Right lobe of liver (tissue), 4 donors: ENCODE results near the gene LYRM9.

ENCODE experiments used
- POLR2A ChIP-seq: fragments of 450-650 bp; IDR thresholded peaks from one replicate; pipeline ENCODE4 v1.6.1; 2017; ENCODE audit warnings: antibody characterized with exemption, mild to moderate bottlenecking
- TF ChIP-seq, protein P1 (sequence below), 4 donors: fragments of 200-600 bp in 3 of 4; fragments of 450-650 bp in 1 of 4; IDR thresholded peaks; one replicate each; pipeline versions ENCODE4 v1.5.1 to v1.8.0; 2016 to 2022; ENCODE audit warnings: antibody characterized with exemption in 4 of 4, mild to moderate bottlenecking in 2 of 4
- donor health status: DM: no; HTN: no; CAD: no.
- donor health status: DM: no; HTN: no; CAD: no.
- donor health status: DM: no; HTN: yes; CAD: no.

DNA sequence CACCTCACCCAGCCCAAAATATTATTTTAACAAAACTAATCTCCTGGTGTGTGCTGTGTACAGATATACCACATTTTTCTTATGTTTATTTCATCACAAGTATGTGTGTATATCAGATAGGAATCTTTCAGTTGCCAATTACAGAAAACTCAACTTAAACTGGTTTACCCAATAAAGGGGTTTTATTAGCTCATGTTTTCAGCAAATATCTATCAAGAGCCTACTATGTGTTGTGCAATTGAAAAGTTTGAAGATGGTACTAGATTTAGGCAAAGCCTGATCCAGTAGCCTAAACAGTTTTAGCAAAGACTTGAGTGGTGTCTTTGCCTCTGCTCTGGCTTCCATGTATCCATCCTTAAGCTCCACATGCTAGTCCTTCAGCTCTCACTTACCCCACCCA is 45.1 kb upstream of the LYRM9 start:
- TF ChIP-seq, protein P1, sequence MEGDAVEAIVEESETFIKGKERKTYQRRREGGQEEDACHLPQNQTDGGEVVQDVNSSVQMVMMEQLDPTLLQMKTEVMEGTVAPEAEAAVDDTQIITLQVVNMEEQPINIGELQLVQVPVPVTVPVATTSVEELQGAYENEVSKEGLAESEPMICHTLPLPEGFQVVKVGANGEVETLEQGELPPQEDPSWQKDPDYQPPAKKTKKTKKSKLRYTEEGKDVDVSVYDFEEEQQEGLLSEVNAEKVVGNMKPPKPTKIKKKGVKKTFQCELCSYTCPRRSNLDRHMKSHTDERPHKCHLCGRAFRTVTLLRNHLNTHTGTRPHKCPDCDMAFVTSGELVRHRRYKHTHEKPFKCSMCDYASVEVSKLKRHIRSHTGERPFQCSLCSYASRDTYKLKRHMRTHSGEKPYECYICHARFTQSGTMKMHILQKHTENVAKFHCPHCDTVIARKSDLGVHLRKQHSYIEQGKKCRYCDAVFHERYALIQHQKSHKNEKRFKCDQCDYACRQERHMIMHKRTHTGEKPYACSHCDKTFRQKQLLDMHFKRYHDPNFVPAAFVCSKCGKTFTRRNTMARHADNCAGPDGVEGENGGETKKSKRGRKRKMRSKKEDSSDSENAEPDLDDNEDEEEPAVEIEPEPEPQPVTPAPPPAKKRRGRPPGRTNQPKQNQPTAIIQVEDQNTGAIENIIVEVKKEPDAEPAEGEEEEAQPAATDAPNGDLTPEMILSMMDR (IDR thresholded peaks at IDR 0.05) = no peak
- no peak for TF ChIP-seq POLR2A
